GM12874 (cell line): ENCODE measurements around the gene LGR6.

Source experiments
- TF ChIP-seq, protein P1 (sequence below): IDR thresholded peaks from 2 replicates; pipeline ENCODE4 v1.5.1; 2011; ENCODE audit warnings: low read depth, mild to moderate bottlenecking, control low read depth, low read length, moderate library complexity; ENCODE audit not compliant: insufficient read depth

The LGR6 gene

DNA sequence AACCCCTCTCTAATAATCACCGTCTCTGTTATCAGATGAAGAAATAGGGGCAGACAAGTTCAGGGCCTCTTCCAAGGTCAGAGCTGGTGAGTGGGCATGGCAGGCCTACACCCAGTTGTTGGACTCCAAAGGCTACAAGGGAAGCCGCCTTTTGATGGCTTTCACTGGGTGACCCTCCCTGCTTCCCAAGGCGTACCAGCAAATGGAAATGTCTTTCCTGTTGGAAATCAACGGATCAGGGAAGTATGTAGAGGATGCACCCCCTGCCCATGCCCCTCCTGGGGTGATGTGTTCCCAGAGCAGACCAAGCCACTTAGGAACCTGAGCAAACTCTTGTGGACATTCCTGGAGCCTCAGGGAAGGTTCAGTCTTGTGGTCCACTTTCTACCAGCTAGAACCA is 47.4 kb downstream of the LGR6 start:
- TF ChIP-seq, protein P1, sequence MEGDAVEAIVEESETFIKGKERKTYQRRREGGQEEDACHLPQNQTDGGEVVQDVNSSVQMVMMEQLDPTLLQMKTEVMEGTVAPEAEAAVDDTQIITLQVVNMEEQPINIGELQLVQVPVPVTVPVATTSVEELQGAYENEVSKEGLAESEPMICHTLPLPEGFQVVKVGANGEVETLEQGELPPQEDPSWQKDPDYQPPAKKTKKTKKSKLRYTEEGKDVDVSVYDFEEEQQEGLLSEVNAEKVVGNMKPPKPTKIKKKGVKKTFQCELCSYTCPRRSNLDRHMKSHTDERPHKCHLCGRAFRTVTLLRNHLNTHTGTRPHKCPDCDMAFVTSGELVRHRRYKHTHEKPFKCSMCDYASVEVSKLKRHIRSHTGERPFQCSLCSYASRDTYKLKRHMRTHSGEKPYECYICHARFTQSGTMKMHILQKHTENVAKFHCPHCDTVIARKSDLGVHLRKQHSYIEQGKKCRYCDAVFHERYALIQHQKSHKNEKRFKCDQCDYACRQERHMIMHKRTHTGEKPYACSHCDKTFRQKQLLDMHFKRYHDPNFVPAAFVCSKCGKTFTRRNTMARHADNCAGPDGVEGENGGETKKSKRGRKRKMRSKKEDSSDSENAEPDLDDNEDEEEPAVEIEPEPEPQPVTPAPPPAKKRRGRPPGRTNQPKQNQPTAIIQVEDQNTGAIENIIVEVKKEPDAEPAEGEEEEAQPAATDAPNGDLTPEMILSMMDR = no peak

DNA sequence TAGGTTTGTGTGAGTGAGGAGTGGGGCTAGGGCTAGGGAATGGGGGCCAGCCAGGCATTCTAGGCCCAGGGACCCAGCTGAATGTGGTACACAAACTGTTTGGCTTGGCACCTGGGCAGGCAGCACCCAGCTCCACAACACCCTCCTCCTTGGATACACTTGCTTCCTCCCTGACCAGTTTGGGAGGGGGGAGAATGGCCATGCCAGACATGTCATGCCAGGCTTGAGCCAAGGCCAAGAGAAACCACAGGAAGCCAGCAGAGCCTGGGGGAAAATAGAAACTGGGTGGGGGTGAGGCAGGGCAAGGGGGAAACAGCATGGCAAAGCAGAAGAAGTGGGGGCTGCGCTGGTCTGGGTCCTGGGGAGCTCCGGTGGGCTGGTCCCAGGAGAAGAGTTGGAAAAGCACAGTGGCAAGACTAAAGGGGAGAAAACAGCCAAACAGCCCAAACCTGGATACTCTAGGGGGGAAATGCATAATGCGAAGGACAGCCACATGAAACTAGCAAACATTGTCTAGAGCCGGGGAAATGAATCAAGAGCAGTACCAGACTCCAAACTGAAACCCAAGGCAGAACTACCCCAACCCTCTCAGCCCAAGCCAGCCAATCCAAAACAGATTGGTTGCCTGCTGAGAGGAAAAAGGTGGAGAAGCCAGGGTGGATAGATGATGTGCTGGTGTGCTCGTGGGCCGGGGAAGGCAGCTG is 47.9 kb downstream of the LGR6 start:
- TF ChIP-seq, protein P1 = no peak

DNA sequence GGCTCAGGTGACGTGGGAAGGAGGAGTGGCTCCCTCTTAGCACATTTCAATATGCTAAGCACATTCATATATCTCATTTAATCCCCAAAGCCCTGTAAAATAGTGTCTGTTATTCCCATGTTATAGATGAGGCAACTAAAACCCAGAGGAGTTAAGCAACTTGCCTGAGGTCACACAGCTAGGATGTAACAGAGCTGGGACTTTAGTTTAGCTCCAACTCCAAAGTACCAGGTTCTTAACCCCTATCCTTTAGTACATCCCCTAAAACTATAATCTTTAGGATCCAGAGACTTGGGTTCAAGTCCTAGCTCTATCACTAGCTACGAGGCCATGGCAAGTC is 48.5 kb downstream of the LGR6 start:
- TF ChIP-seq, protein P1 = no peak

DNA sequence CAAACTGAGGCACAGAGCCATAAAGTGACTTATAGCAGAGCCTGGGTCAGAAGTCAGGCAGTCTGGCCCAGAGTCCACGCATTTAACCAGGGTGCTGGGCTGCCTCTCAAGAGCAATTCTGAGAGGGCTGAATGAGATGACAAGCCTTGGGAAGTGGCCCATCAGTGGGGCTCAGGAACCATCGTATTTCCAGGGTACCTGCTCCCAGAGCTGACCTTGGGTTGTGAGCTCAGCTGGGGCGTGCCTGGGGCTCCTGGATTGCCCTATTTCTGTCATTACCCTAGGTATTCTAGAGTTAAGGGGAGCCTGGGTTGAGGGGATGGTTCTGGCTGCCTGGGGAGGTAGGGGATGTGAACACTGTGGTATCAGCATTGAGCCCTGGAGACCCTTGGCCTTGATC is 49.4 kb downstream of the LGR6 start:
- TF ChIP-seq, protein P1 = no peak

DNA sequence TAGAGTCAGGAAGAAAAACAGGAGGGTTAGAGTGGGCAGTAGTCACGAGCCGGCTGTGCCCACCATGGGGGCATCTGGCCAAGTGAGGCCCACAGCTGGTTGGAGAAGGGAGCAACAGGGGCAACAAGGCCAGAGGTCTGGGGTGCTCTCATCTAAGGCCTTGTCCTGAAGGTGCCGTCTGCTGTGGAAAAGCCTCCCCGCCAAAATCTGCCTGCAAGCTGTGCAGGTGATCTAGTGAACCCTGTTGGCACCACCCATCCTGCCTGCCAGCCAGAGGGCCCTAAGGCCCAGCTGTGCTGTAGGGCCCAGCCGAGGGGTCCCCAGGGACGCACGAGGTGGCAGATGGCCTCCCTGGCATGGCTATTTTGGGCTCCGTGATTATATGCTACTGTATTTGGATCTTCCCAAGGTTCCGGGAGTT is 51.3 kb downstream of the LGR6 start:
- TF ChIP-seq, protein P1 = no peak

DNA sequence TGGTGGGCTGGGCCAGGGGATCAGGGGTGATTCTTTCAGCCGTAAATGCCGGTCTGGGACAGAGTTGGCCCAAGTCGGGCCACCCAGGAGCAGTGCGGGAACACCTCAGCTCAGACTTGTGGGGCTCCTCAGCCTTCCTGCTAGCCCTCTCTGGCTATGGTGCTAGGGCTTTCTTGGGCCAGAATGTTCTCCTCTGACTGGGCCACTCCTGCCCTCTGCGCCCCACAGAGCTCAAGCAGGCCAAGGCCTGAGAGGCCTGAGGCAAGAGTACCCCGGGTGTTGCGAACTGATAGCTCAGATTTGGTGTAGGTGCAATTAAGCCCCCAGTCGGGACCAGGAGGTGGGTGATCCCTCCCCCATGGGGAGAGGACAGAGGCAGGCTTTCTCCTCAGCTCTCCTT is 51.8 kb downstream of the LGR6 start:
- TF ChIP-seq, protein P1 = no peak

DNA sequence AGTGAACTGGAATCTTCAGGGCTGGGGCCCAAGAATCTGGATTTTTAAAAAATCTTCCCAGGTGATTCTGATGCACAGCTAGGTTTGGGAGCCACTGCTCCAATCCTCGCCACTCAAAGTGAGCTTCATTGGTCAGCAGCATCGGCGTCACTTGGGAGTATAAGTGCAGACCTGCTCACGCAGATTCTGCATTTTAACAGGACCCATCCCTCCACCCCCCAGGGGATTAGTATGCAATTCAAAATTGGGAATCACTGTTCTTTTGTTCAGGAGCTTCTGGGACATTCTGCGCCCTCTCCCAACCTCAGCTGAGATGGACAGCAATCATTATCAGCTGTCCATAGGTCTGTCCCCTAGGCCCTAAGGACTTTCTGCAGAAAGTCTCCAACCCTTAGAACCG is 53.5 kb downstream of the LGR6 start:
- TF ChIP-seq, protein P1 = no peak
